ENCODE results near the gene CSNK2B. TPM values are rescaled to one million over a fixed set of nuclear protein-coding genes. Genes with fewer than 3 reads are reported as not detected.

Gene CSNK2B
- total and polyA plus RNA-seq, 10 of the 15 experiments (the other 5 are each of a cell fraction or from before 2014, with no cell fraction given): 56.3 to 405 (median 286) TPM

DNA sequence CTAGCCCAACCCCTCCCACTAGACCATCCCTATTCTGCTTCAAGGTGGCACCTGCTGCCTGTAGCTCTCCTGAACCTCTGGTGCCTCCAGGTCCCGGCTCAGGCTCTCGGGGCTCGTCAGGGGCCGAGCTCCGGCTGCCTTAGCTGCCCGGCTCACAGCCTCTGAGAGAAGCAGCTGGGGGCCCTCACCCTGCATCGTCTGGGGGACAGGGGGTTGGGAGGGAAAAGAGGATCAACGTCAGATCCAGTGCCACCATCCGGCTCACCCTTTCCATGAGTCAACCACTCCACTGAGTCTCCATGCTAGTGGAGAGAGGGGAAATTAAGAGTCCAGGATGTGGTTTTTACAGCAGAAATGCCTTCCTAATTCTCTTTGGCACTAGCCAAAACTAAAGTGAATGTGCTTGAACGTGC is 26.4 kb upstream of the CSNK2B start:
- no peak overlapping the region for H3K4me3 ChIP-seq
- FAIRE-seq (no peak), DNase-seq (ENCODE audit: low read depth, low spot score) (no peak), ATAC-seq (no peak; the same call in 1 of the 3 replicates)
- CTCF ChIA-PET: interaction anchor here (0.7 kb wide), 1 partner anchor 24 kb away, joined by 3 read pairs; no protein-coding TSS in a partner anchor
- SMC1A ChIA-PET (ENCODE audit: uncharacterized antibody, unreplicated experiment): interaction anchor here (1.0 to 1.2 kb wide), 3 partner anchors 13 to 83 kb away, joined by 3 read pairs; no protein-coding TSS in a partner anchor
- H3K4me2 ChIP-seq (ENCODE audit: control insufficient read depth, insufficient read depth): no peak overlapping the region
- intact Hi-C loops (cut with micrococcal nuclease; ENCODE audit: unreplicated experiment) (no loop called here), in situ Hi-C loops (cut with MboI) (no loop called here)
- no peaks in the 10 kb centered on the region for H3K4me1 ChIP-seq (ENCODE audit: control insufficient read depth, insufficient read depth, low read length)
- no peak overlapping the region for H3K9ac ChIP-seq (ENCODE audit: control insufficient read depth, insufficient read depth, low read length)
- no peaks in the 10 kb centered on the region for H4K20me1 ChIP-seq (ENCODE audit: control insufficient read depth, insufficient read depth)
- no TSS peak for BruUV-seq (replicated peaks)
- no peaks in the 10 kb centered on the region for H3K27me3 ChIP-seq (replicated peaks in 1 of 2; ENCODE audit: control insufficient read depth in 2 of 2, insufficient read depth in 2 of 2, low read length in 1 of 2)
- no peak overlapping the region for H2AFZ ChIP-seq (ENCODE audit: control insufficient read depth, low read depth, low read length)
- TF ChIP-seq KDM1A (IDR thresholded peaks at IDR 0.05; ENCODE audit: borderline replicate concordance) (no peak), POLR2A (IDR thresholded peaks at IDR 0.05; ENCODE audit: low read depth, low read length) (peak; percentile 75)
- H3K27ac ChIP-seq (ENCODE audit: control insufficient read depth, insufficient read depth): no peak overlapping the region
- no peaks in the 10 kb centered on the region for H3K9me3 ChIP-seq (replicated peaks; ENCODE audit: control insufficient read depth, insufficient read depth, low read length)
- peaks cover 49 to 55% of the 10 kb centered on the region in 2 experiments for H3K36me3 ChIP-seq (ENCODE audit: control insufficient read depth in 2 of 2, insufficient read depth in 2 of 2, low read length in 1 of 2)
- 80% methylated on average over 2 of the region's 10 CpGs for WGBS (ENCODE audit: insufficient coverage, insufficient replicate concordance, low lambda C conversion rate, missing lambda C conversion rate)
- RAD21 ChIA-PET (ENCODE audit: unreplicated experiment): no interaction called here
- POLR2A ChIA-PET: interaction anchor here (0.5 to 1.2 kb wide), 4 partner anchors 10 to 1195 kb away, joined by 3 to 5 read pairs (median 4); no protein-coding TSS in a partner anchor
- no peaks in the 10 kb centered on the region for H3K79me2 ChIP-seq (ENCODE audit: control insufficient read depth, insufficient read depth, low read length)

DNA sequence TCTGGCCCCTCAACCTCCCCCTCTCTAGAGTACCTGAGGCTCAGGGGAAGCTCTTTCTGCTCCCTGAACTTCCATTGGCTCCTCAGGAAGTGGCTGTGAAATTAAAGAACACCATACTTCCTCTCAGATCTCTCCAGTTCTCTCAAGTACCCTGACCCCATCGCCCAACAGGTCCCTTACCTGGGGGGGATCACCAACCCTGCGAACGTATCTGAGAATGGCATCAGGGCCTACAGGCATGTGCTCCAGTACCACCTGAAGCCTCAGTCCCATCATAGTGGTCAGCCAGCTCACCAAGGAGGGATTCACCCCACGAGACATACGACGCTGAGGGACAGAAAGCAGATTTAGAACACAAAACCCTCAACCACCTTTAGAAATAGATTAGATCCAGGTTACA is 25.3 kb upstream of the CSNK2B start:
- Histone ChIP-seq H4K20me1 (ENCODE audit: control insufficient read depth, insufficient read depth) (no peaks in the 10 kb centered on the region), H3K4me3 (no peak overlapping the region), H3K9ac (ENCODE audit: control insufficient read depth, insufficient read depth, low read length) (no peak overlapping the region), H2AFZ (ENCODE audit: control insufficient read depth, low read depth, low read length) (no peak overlapping the region), H3K79me2 (ENCODE audit: control insufficient read depth, insufficient read depth, low read length) (no peaks in the 10 kb centered on the region), H3K4me1 (ENCODE audit: control insufficient read depth, insufficient read depth, low read length) (no peaks in the 10 kb centered on the region), H3K4me2 (ENCODE audit: control insufficient read depth, insufficient read depth) (no peak overlapping the region), H3K36me3 (ENCODE audit: control insufficient read depth in 2 of 2, insufficient read depth in 2 of 2, low read length in 1 of 2) (peaks cover 43 to 53% of the 10 kb centered on the region in 2 experiments), H3K27me3 (replicated peaks in 1 of 2; ENCODE audit: control insufficient read depth in 2 of 2, insufficient read depth in 2 of 2, low read length in 1 of 2) (no peaks in the 10 kb centered on the region), H3K27ac (ENCODE audit: control insufficient read depth, insufficient read depth) (no peak overlapping the region), H3K9me3 (replicated peaks; ENCODE audit: control insufficient read depth, insufficient read depth, low read length) (no peaks in the 10 kb centered on the region)
- TF ChIP-seq TBL1XR1 (IDR thresholded peaks at IDR 0.05; ENCODE audit: low read depth, low read length) (no peak), NFYB (IDR thresholded peaks at IDR 0.05; ENCODE audit: insufficient read depth, low read depth, low read length) (no peak), HDGF (IDR thresholded peaks at IDR 0.05) (no peak), YY1 (IDR thresholded peaks at IDR 0.05; ENCODE audit: low read depth, low read length) (no peak), CREB1 (IDR thresholded peaks at IDR 0.05; ENCODE audit: low read depth) (no peak), HDAC2 (IDR thresholded peaks at IDR 0.05) (no peak)
- ATAC-seq (no peak), FAIRE-seq (no peak), DNase-seq (ENCODE audit: low read depth, low spot score) (no peak)
- RAD21 ChIA-PET (ENCODE audit: unreplicated experiment): no interaction called here
- 98% methylated on average over 6 of the region's 6 CpGs for WGBS (ENCODE audit: insufficient coverage, insufficient replicate concordance, low lambda C conversion rate, missing lambda C conversion rate)
- CTCF ChIA-PET: no interaction called here
- intact Hi-C loops (cut with micrococcal nuclease; ENCODE audit: unreplicated experiment) (no loop called here), in situ Hi-C loops (cut with MboI) (no loop called here)
- SMC1A ChIA-PET (ENCODE audit: uncharacterized antibody, unreplicated experiment): interaction anchor here (1.0 to 1.5 kb wide), 3 partner anchors 12 to 92 kb away, joined by 3 to 4 read pairs (median 4); no protein-coding TSS in a partner anchor
- POLR2A ChIA-PET: interaction anchor here (0.6 kb wide), 1 partner anchor 38 kb away, joined by 3 read pairs; no protein-coding TSS in a partner anchor
- BruUV-seq (replicated peaks): no TSS peak
